ENCODE data around the gene RALGAPA2.

The RALGAPA2 gene

DNA sequence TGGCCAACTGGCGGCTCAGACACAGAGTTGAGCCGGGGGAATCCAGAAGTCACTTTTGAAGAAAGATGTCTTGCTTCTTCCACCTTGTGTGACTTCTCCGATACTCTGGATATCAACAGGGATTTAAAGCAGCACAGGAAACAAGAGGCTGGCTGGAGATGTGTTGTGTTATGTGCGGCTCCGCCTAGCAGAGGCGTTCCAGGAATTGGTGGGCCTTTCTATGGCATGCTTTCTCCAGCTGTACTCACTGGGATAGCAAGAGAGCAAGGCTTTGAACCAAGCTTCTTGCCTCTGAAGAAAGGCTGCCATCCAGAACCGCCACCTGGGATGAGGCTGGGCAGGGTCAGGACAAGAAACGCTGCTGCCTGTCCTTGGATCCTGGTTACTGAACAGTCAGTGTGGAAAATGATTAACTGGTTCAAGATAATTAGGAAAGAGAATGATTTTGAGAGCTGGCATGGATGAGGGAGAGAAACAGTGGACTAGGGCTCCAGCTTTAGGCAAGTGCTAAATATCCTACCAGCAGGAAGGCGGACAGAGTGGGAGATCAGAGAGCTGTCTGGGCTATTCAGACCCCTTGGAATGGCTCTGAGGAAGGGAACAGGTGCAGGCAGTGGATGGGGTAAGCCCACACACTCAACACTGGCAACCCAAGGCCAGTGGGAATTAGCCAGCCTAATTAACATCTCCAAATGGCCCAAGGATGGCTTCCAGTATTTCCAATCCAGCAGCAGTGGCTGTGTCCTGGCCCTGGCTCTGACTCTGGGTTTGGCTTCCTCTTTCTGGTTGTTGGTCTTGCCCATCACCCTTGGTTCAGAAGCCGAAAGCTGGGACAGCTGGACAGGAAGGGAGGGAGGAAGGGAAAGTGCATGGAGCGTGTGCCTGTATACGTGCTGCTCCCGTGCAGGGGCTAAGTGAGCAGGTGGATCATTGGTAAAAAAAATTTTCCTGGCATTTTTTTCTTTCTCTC lies 312.6 kb downstream of the RALGAPA2 start:
- no peak for DNase-seq (ENCODE audit: low read depth)

DNA sequence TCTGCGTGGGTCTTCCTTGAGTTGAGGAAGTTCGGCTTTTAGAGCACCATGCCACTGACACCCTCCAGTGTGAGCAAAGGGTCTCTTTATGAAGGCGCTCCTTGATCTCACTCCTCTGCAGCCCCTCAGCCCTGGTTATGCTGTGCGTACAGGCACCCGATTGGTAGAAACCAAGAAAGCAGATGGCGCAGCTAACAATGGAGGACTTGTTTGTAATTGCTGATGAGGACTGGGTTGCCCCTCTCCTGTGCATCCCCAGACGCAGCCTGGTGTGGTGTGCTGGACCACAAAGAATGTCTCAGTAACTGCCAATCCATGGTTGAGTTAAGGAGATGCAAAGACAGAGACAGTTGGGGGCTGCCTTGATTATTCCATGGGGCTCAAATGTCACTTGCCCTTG lies 314.3 kb downstream of the RALGAPA2 start:
- no peak for DNase-seq (ENCODE audit: low read depth)

DNA sequence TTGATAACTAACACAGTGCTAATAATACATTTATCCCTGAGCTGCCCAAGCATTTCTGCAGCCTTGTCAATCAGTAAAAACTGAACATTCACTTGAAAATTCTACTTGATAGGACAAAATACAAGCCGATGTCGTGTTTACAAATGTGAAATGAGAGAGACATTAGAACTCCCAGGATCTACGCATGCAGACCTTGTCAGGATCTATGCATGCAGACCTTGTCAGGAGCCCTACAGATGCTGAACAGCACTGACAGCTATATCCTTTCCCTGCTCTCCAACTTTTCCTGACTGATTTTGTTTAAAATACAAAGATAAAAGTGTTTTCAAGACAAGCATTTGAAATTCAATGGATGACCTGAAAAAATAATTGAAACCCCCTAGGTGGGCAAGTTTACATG lies 315.6 kb downstream of the RALGAPA2 start:
- no peak for DNase-seq (ENCODE audit: low read depth)

DNA sequence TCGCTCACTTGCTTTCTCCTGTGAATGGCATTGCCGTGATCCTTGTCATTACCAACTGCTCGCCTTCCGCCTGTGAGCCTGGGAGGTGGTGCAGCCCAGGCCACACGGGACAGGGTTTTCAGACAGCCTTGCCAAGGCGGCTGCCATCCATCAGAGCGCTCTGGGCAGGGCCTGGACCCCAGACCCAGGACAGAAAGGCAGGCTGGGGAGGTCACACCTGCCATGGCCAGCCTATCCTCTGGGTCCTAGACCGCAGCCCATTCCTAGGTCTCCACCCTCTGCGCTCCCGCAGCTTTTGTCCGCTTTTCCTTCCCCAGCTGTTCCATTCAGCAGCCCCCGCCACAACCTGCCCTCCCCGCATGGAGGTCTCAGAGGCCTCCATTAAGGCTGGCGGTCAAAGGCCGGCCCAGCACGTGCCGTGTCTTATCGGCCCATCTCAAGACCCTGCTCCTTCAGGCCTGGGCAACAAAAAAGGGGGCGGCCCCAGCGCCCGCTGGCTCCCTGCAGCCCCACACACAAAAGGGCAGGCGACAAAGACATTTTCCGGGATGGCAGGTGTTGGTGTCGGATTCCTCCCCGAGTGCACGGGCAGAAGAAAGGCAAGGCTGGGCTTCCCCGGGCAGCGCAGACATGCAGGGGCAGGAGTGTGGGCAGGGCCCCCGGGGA lies 316.4 kb downstream of the RALGAPA2 start:
- no peak for DNase-seq (ENCODE audit: low read depth)

DNA sequence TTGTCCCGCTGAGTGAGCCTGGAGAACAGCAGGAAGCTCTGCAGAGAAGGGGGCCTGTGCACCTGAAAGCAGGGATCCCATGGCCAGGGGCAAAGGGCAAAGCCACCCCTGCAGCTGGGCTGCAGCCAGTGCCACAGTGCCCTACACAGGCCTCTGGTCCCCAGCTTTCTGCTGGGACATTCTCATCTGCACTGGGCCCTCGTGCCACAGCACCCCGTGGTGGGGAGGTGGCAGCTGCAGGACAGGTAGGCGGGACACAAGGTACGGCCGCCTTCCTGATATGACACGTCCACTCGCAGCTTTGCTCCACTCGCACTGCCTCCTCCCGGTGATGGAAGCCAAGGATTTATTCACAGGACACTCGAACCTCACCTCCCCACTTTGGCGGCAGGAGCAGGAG lies 317.4 kb downstream of the RALGAPA2 start:
- DNase-seq (ENCODE audit: low read depth) = no peak

DNA sequence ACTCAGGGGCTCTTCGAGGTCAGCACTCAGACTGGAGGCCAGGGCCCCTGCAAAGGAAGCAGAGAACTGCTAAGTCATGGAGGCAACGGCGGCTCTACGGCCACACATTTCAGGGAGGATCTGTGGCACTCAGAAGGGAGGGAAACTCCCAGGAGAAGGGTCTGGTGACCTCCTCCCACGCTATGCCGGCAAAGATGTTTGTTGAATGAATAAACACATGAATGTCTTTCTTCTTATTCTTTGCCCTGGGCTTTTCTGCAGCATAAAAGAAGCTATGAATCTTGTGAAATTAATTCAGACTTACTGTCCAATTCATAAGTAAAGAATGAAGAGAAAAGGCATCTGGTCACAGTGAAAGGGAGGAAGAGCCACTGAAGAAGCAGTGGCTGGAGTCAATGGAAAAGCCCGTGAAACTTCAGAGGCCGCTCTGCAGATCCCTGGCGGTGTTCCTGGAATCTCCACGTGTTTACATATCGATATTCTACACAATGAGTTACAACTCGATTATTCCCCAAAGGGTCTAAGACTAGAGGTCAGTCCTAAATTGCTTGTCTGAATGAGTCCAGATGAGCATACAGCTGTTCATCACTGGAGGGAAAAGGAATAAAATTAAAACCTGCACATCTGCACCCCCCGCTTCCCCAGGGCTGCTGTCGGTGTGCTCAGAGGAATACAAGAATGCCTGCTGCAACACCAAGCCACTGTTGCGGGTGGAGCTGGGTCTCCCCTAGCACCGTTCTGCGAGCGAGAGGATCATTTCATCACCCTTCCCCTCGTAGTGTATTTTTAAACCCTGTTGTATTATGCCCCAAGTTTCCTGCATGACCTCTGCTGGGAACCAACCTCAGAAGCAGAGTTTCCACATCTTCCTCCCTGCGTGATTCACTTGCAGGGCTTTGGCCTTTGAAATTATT lies 319.0 kb downstream of the RALGAPA2 start:
- DNase-seq (ENCODE audit: low read depth) = peak; percentile 30

DNA sequence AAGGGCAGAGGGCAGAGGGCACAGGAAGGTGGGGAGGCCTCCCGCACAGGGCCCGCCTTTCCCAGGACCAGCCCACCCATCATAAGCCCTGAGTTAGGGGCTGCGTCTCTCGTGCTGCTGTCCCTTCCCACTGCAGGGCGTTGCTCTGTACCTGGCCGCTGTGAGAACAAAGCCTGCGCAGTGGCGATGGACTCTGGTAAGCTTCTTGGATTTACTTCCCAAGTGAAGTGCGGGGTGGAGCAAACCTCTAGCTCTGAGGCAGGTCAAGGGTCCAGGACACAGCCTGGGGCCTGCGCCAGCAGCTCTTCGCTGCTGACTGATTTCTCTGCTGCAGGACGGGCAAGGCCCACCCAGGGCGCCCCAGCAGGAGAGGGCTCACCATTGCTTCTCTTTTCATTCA lies 320.7 kb downstream of the RALGAPA2 start:
- no peak for DNase-seq (ENCODE audit: low read depth)

DNA sequence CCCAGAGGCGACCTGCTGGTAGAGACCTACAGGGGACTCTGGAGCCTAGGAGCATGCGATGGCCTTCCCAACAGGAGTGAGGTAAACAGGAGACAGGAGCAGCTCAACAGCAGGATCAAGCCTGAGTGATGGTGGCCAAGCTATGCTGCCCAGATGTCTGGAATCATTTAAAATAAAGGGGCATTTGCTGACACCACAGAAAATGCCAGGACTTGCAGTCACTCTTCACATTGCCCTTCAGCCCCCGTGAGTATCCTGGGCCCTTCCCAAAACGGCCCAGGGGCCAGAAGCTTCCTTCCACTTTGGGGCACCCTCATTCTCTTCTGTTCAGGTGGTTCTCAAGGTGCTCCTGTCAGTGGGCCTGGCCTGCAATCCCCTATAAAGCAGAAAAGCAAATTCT lies 321.3 kb downstream of the RALGAPA2 start:
- no peak for DNase-seq (ENCODE audit: low read depth)

DNA sequence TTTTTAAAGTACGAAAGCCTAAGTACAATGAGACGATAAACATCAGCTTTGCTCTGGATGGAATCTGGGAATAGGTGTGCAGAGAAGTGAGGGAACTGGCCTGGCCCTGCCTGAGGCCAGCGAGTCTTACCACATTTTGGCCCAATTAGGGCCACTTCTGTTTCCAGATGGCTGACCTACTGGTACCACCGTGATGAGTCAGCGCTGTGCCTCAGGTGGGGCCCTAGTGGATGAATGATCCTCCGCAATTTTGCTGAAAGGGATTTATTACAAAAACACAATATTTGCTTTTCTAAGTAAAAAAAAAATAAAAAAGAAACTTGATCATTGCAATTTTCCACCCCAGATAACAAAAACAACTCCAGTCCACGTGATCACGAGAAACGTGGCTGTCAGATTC lies 322.1 kb downstream of the RALGAPA2 start:
- no peak for DNase-seq (ENCODE audit: low read depth)

DNA sequence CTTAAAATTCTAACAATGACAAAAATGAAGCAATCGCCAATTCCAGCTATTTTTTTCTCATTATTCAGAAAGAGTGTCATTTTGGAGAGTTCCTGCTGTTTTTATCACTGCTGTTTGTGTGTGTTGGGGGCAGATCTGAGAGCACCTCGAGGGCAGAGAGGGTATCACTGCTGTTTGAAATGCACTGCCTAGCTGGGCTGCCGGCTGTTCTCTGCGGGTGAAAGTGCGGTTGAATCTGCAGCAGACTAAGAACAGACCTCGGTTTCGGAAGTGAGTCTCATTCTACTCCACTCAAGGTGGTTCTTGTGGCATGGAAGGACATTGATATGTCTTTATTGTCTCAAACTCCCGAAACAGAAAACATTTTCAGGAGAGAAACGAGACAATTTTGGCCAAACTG lies 326.3 kb downstream of the RALGAPA2 start:
- DNase-seq (ENCODE audit: low read depth) = no peak

DNA sequence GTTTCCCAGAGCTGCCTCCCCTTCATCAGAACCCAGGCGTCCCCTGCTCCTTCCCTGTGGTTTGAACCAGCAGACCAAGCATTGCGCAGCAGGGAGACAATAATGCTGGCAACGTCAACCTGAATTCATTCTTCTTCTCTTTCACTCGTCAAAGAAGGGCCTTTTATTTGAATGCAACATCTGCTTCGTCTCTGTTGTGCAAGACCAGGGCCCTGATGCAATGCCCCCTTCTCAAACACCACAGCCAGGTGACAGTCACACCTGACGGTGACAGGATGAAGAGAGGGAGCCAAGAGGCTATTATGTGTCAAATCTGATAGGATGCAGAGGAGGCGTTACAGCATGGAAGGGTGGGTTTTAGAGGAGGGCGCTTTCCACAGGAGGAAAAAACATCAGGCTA lies 336.6 kb downstream of the RALGAPA2 start:
- no peak for DNase-seq (ENCODE audit: low read depth)

DNA sequence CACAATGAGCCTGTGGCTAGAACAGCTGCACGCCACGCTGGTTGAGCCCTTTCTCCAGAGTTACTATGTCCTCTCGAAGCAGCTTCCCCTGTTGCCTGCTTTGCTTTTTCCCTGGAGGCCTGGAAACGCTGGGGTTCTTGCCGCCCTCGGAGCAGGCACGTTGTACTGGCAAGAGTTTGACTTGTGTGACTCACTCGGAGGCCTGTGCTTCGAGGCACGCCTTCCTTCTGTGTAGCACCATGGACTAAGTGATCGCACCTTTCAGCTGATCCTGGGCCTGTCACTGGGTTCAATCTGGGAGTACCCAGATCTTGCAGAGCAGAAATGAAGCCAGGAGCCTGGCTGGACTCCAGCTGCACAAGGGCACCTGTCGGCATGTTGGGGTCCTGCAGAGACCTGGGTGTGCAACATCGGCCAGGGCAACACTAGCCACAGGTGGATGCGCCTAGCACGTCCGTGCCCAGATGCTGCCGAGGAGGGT lies 339.3 kb downstream of the RALGAPA2 start:
- DNase-seq (ENCODE audit: low read depth) = no peak

DNA sequence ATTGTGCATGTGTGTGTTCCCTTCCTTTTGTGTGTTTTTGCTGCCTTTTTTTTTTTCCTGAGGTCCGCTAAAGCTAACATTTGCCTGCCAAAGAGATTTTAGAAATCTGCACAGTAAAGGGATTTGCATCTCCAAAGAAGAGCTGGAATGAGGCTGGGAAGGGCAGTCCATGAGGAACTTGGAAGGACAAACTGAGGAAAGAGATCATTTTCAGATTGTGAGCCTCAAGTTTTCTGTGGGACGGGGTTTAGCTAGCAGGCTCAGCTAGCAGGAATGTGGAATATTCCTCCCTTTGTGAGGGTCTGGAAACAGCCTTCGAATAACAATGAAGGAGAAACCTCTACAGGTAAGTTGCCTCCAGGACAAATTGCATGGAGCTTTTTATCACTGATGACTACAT lies 340.8 kb downstream of the RALGAPA2 start:
- no peak for DNase-seq (ENCODE audit: low read depth)

DNA sequence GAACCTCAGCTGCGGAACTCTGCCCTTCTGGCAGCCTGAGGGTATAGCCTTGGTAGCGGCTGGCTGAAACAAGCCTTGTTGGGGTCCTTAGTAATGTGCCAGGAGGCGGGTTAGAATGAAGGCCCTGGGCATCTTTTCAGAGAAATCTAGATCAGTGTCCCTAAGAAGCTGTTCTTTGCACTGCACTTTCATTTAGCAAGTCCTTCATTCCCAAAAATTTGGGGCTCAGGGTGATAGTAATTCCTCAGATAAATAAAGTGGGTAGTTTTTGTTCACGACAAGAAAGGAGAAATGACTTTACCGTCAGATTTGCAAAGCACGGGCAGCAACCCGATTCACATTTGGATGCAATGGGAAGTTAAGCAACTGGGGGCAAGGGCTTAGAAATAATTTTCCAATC lies 341.4 kb downstream of the RALGAPA2 start:
- no peak for DNase-seq (ENCODE audit: low read depth)

DNA sequence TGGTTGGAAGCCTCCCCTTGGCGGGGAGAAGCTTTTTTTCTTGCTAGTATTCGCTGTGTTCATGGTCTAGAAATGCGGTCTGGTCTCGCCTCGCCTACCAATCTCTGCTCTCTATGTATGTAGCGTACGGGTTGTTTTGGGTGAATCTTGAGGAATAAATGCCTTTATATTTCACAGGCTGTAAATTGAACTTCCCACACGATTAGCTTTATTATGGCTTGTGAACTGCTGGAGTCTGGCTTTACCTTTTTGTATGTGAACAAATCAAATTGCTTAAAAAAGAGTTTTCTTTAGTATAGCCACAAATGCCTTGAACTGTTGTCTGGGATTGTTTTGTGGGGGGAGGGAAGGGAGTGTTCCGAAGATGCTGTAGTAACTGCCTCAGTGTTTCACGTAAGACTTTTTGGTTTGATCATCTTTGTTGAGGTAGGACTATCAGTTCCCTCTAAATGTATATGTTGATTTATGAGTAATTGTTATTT lies 342.3 kb downstream of the RALGAPA2 start:
- DNase-seq (ENCODE audit: low read depth) = no peak

DNA sequence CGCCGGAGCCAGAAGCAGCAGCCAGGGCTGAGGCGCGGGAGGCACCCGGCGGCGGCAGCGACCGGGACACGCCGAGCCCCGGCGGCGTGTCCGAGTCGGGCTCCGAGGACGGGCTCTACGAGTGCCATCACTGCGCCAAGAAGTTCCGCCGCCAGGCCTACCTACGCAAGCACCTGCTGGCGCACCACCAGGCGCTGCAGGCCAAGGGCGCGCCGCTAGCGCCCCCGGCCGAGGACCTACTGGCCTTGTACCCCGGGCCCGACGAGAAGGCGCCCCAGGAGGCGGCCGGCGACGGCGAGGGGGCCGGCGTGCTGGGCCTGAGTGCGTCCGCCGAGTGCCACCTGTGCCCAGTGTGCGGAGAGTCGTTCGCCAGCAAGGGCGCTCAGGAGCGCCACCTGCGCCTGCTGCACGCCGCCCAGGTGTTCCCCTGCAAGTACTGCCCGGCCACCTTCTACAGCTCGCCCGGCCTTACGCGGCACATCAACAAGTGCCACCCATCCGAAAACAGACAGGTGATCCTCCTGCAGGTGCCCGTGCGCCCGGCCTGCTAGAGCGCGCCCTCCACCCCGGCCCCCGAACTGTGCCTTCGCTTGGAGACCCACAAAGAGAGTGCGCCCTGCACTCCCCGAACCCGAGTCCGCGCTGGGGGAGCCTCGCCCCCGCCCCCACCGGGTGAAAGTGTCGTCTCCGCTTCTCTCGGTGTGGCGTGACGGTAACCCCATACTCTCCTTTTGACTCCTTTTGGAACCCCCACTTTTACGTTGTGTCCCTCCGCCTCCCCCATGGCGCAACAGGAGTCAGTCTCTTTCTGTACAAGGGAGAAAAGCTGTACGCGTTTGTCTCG lies 343.0 kb downstream of the RALGAPA2 start:
- DNase-seq (ENCODE audit: low read depth) = no peak

DNA sequence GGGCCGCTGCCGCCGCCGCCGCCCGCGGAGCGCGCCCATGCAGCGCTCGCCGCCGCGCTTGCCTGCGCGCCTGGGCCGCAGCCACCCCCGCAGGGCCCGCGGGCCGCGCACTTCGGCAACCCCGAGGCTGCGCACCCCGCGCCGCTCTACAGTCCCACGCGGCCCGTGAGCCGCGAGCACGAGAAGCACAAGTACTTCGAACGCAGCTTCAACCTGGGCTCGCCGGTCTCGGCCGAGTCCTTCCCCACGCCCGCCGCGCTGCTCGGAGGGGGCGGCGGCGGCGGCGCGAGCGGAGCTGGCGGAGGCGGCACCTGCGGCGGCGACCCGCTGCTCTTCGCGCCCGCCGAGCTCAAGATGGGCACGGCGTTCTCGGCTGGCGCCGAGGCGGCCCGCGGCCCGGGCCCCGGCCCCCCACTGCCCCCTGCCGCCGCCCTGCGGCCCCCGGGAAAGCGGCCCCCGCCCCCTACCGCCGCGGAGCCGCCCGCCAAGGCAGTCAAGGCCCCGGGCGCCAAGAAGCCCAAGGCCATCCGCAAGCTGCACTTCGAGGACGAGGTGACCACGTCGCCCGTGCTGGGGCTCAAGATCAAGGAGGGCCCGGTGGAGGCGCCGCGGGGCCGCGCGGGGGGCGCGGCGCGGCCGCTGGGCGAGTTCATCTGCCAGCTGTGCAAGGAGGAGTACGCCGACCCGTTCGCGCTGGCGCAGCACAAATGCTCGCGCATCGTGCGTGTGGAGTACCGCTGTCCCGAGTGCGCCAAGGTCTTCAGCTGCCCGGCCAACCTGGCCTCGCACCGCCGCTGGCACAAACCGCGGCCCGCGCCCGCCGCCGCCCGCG lies 343.8 kb downstream of the RALGAPA2 start:
- DNase-seq (ENCODE audit: low read depth) = no peak

DNA sequence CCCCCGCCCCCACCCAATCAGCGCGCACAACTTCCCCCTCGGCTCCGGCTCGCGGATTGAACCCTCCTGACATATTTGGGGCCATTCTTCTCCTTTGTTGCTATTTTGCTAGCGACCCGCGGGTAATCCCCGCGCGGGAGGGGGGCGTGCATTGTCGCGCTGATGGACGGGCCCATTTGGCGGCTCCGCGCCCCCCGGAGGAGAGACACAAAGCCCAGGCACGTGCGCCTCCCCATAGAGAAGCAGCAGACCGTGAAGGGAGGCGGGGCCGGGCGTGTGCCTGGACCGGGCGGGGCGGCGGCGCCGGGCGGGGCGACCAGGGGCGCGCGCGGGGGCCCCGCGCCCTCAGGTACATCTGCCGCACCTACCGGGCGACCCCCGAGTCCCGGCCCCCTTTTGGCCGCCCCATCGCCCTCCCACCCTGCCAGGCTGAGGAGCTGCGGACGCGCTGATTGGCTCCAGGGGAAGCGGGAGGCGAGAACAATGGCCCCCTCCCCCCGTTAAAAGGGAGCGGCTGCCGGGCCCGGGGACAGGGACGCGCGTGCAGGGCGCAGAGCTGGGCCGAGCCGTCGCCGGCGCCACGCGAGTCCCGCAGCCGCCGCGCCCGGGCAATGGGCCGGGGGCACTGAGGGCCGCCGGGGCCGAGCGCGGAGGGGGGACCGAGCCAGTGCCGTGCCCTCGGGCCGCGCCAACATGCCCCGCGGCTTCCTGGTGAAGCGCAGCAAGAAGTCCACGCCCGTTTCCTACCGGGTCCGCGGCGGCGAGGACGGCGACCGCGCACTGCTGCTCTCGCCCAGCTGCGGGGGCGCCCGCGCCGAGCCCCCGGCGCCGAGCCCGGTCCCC lies 344.6 kb downstream of the RALGAPA2 start, which contains the start of gene INSM1:
Gene INSM1 (plus strand): TSS at position 530 of the 843 bp plus-strand sequence. CDS start 164 bp downstream, at position 694.
- no peak for DNase-seq (ENCODE audit: low read depth)

Data from fibroblast of the conjunctiva (primary cell).